ENCODE results near the gene CES5A. TPM values are rescaled to one million over a fixed set of nuclear protein-coding genes. Genes with fewer than 3 reads are reported as not detected.

The CES5A gene
- total and polyA plus RNA-seq, 2 of the 4 experiments (the other 2 are of a cell fraction) = not detected

GRCh38 chr16:55871411-55872038, 3.6 kb downstream of the CES5A start:
- CTCF ChIA-PET = no interaction called here
- H3K27ac ChIP-seq (ENCODE audit: insufficient read depth, low read length) = no peak overlapping the region
- no peaks in the 10 kb centered on the region for H3K27me3 ChIP-seq (ENCODE audit: control insufficient read depth, insufficient read depth, low read length)
- no peak overlapping the region for H2BK20ac ChIP-seq (ENCODE audit: low read depth, low read length)
- no peak overlapping the region for H2AK9ac ChIP-seq (replicated peaks; ENCODE audit: low read depth, low read length, poor library complexity)
- no peak overlapping the region for H3K23ac ChIP-seq (ENCODE audit: low read depth, low read length)
- no peak overlapping the region for H4K5ac ChIP-seq (ENCODE audit: low read depth, low read length)
- no peaks in the 10 kb centered on the region for H3K79me1 ChIP-seq (ENCODE audit: low read depth in 1 of 2, low read length in 2 of 2)
- TF ChIP-seq RFX5 (IDR thresholded peaks at IDR 0.05; ENCODE audit: low read depth, low read length) = no peak
- TF ChIP-seq MXI1 (IDR thresholded peaks at IDR 0.05; ENCODE audit: borderline replicate concordance, low read depth, low read length) = no peak
- TF ChIP-seq MAZ (IDR thresholded peaks at IDR 0.05; ENCODE audit: borderline replicate concordance, low read depth, low read length) = no peak
- no peak for TF ChIP-seq POLR2A (IDR thresholded peaks at IDR 0.05; ENCODE audit: low read depth, low read length)
- no peak for TF ChIP-seq MAFK (IDR thresholded peaks at IDR 0.05; ENCODE audit: low read depth, low read length)
- TF ChIP-seq CEBPB (IDR thresholded peaks at IDR 0.05; ENCODE audit: low read depth, low read length) = no peak
- TF ChIP-seq BHLHE40 (IDR thresholded peaks at IDR 0.05; ENCODE audit: low read depth, low read length) = no peak
- TF ChIP-seq SMC3 (IDR thresholded peaks at IDR 0.05; ENCODE audit: low read depth, low read length) = no peak
- no peak for TF ChIP-seq FOS (IDR thresholded peaks at IDR 0.05; ENCODE audit: low read depth, low read length)
- no peak for TF ChIP-seq RAD21 (IDR thresholded peaks at IDR 0.05; ENCODE audit: low read length)
- TF ChIP-seq ELK1 (IDR thresholded peaks at IDR 0.05; ENCODE audit: borderline replicate concordance, low read depth, low read length) = no peak
- no peak for TF ChIP-seq CTCF (conservative IDR thresholded peaks at IDR 0.05; ENCODE audit: low read depth, low read length)
- TF ChIP-seq USF2 (IDR thresholded peaks at IDR 0.05; ENCODE audit: low read depth, low read length) = no peak
- no peak for TF ChIP-seq NFE2L2 (IDR thresholded peaks at IDR 0.05; ENCODE audit: low read depth, low read length)
- no peak for TF ChIP-seq RCOR1 (IDR thresholded peaks at IDR 0.05; ENCODE audit: insufficient replicate concordance, low read length)
- TF ChIP-seq CHD1 (IDR thresholded peaks at IDR 0.05; ENCODE audit: low read depth, low read length) = no peak
- in situ Hi-C loops (cut with MboI; ENCODE audit: low sequenced_read_pairs) = no loop called here
- POLR2A ChIA-PET (ENCODE audit: unreplicated experiment) = no interaction called here
- DNase-seq (no peak), ATAC-seq (ENCODE audit: low read depth) (no peak)
- H2AK5ac ChIP-seq (ENCODE audit: low read depth, low read length) = no peak overlapping the region
- no peak overlapping the region for H3K4me3 ChIP-seq (ENCODE audit: insufficient read depth, low read depth, low read length)
- no peak overlapping the region for H2BK15ac ChIP-seq (ENCODE audit: low read depth, low read length)
- no peak overlapping the region for H2AFZ ChIP-seq (replicated peaks; ENCODE audit: low read length, poor library complexity)
- intact Hi-C loops (cut with micrococcal nuclease) = no loop called here
- no peak overlapping the region for H3K4me2 ChIP-seq (ENCODE audit: low read depth, low read length)
- H3K14ac ChIP-seq (replicated peaks; ENCODE audit: low read depth, low read length) = no peak overlapping the region
- no TSS peak for BruUV-seq (replicated peaks)
- H4K91ac ChIP-seq (ENCODE audit: insufficient read depth, low read depth, low read length) = no peak overlapping the region
- H3K56ac ChIP-seq (ENCODE audit: extremely low read depth, insufficient read depth, low read length) = no peak overlapping the region
- WGBS, 2 experiments (ENCODE audit: extremely low coverage in 2 of 2, insufficient read length in 1 of 2) = 63% methylated on average over 6 of the region's 10 CpGs; no CpG with 5 or more reads in 1 of the 2 experiments
- no peak overlapping the region for H3K4ac ChIP-seq (ENCODE audit: low read depth, low read length)
- H3K4me1 ChIP-seq (ENCODE audit: control insufficient read depth, insufficient read depth, low read length) = no peaks in the 10 kb centered on the region
- H4K8ac ChIP-seq (ENCODE audit: low read depth in 2 of 2, low read length in 2 of 2) = no peak overlapping the region
- H3K9me1 ChIP-seq (ENCODE audit: insufficient read depth, low read length) = no peaks in the 10 kb centered on the region
- no peak overlapping the region for H2BK120ac ChIP-seq (ENCODE audit: low read depth, low read length)
- dilution Hi-C loops (cut with HindIII; ENCODE audit: low sequenced_read_pairs, unreplicated experiment) = no loop called here
- H4K20me1 ChIP-seq (ENCODE audit: insufficient read depth, low read length) = no peaks in the 10 kb centered on the region
- H2BK5ac ChIP-seq (ENCODE audit: low read depth, low read length, poor library complexity, severe bottlenecking) = no peak overlapping the region
- H3K9ac ChIP-seq (ENCODE audit: low read depth, low read length) = no peak overlapping the region
- no peaks in the 10 kb centered on the region for H3K36me3 ChIP-seq (ENCODE audit: control insufficient read depth, insufficient read depth, low read length)
- H3K9me3 ChIP-seq (ENCODE audit: control insufficient read depth, insufficient read depth, low read length) = no peaks in the 10 kb centered on the region
- H3K18ac ChIP-seq (ENCODE audit: low read depth, low read length) = no peak overlapping the region

Measured in IMR-90 (cell line).